ENCODE results near the gene CTDSPL.

Gene CTDSPL

GRCh38 chr3:38017445-38018295 is 156.0 kb downstream of the CTDSPL start:
- TF ChIP-seq CTCF (IDR thresholded peaks at IDR 0.05; ENCODE audit: insufficient read depth, low read depth, low read length, missing control alignments), result no peak
- no peak overlapping the region for H3K4me3 ChIP-seq (ENCODE audit: low read length)
- no peak for DNase-seq (ENCODE audit: low read depth)

- no peak for DNase-seq (ENCODE audit: low read depth)
- H3K4me3 ChIP-seq (ENCODE audit: low read length), result no peak overlapping the region
- no peak for TF ChIP-seq CTCF (IDR thresholded peaks at IDR 0.05; ENCODE audit: insufficient read depth, low read depth, low read length, missing control alignments)
Observed at GRCh38 chr3:38018296-38019266, 156.9 kb downstream of the CTDSPL start.

- H3K4me3 ChIP-seq (ENCODE audit: low read length), result no peak overlapping the region
- TF ChIP-seq CTCF (IDR thresholded peaks at IDR 0.05; ENCODE audit: insufficient read depth, low read depth, low read length, missing control alignments), result no peak
- no peak for DNase-seq (ENCODE audit: low read depth)
Observed at GRCh38 chr3:38019658-38020341, 158.1 kb downstream of the CTDSPL start.

- no peak overlapping the region for H3K4me3 ChIP-seq (ENCODE audit: low read length)
- no peak for DNase-seq (ENCODE audit: low read depth)
- TF ChIP-seq CTCF (IDR thresholded peaks at IDR 0.05; ENCODE audit: insufficient read depth, low read depth, low read length, missing control alignments), result no peak
Observed at GRCh38 chr3:38020342-38020726, 158.7 kb downstream of the CTDSPL start.

- TF ChIP-seq CTCF (IDR thresholded peaks at IDR 0.05; ENCODE audit: insufficient read depth, low read depth, low read length, missing control alignments), result no peak
- DNase-seq (ENCODE audit: low read depth), result no peak
- no peak overlapping the region for H3K4me3 ChIP-seq (ENCODE audit: low read length)
Observed at GRCh38 chr3:38021196-38021595, 159.5 kb downstream of the CTDSPL start.

- no peak for TF ChIP-seq CTCF (IDR thresholded peaks at IDR 0.05; ENCODE audit: insufficient read depth, low read depth, low read length, missing control alignments)
- DNase-seq (ENCODE audit: low read depth), result no peak
- H3K4me3 ChIP-seq (ENCODE audit: low read length), result no peak overlapping the region
Observed at GRCh38 chr3:38022301-38022700, 160.6 kb downstream of the CTDSPL start.
